Activated CD4-positive, alpha-beta memory T cell treated with anti-CD3 and anti-CD28 coated beads for 36 hours (primary cell): ENCODE data around the gene CDHR2. TPM values are rescaled to one million over a fixed set of nuclear protein-coding genes. Genes with fewer than 3 reads are reported as not detected.
A peak's percentile ranks its signal among the peaks of the same experiment; 100 is the strongest.

Experiments
- CTCF ChIA-PET: fragments of 350-600 bp; sonication (Branson Sonifier 250); formaldehyde crosslinking; loops from one replicate; lab custom pipeline; 2021; ENCODE audit warnings: antibody characterized with exemption, inconsistent platforms; lab: Charles Lee
- POLR2A ChIA-PET: fragments of 350-600 bp; sonication (Branson Sonifier 250); formaldehyde crosslinking; loops from one replicate; lab custom pipeline; 2021; ENCODE audit warnings: antibody characterized with exemption; lab: Charles Lee
- DNase-seq: peaks from one replicate; pipeline ENCODE4 v3.0.0-alpha.2; 2020
- H3K27ac Mint-ChIP-seq: one replicate; pipeline ENCODE4 v1.8.0; 2021; ENCODE audit warnings: mixed read lengths
- H3K27me3 Mint-ChIP-seq: one replicate; pipeline ENCODE4 v1.8.0; 2021; ENCODE audit warnings: mixed read lengths
- H3K36me3 Mint-ChIP-seq: one replicate; pipeline ENCODE4 v1.8.0; 2021; ENCODE audit warnings: mixed read lengths
- H3K4me1 Mint-ChIP-seq: one replicate; pipeline ENCODE4 v1.8.0; 2021; ENCODE audit warnings: low read depth, mixed read lengths
- H3K4me3 Mint-ChIP-seq: one replicate; pipeline ENCODE4 v1.8.0; 2021; ENCODE audit warnings: mild to moderate bottlenecking, mixed read lengths
- H3K9me3 Mint-ChIP-seq: one replicate; pipeline ENCODE4 v1.8.0; 2021; ENCODE audit warnings: mixed read lengths
- intact Hi-C: fragments of 100-400 bp; cut with micrococcal nuclease; formaldehyde crosslinking; loops from one replicate; pipeline ENCODE4 v1.15.1; 2023
- total RNA-seq, 2 experiments: library from RNA; stranded (reverse); gene quantifications; one replicate each; pipeline ENCODE4 v1.2.3, GENCODE V29; 2021

CDHR2 gene
- total RNA-seq, 2 experiments from 2014 or later, result 0.36 to 0.38 TPM

DNA sequence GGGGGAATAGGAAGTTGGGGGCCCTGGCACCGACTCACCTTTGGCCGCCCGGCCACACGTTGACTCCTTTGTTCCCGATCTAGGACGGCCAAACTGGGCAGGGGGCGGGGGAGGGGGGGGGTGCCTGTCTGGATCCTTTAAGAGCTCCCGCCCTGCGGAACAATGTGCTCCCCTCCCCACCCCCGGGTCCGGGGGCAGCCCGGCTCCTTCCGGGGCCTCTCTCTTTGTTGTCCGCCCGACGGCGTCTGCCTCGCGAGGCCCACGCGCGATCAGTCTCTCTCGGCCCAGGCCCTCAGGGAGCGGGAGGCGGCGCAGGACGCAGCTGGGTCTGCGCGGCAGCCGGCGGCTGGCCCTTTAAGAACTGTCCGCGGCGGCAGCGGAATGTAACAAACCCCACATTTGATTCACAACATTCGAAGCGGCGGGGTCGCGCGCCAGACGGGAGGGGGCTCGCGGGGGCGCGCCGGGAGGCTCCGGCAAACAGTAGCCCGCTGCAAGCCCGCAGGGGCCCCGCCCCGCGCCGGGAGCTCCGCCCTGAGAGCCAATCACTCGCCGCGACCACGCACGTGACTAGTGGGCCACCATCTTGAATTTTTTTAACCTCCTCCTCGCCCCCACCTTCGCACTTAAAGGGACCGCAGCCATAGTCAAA lies 12.1 kb upstream of the CDHR2 start, which contains the start of gene RNF44:
RNF44 (minus strand) TSS at position 501 of the 652 bp plus-strand sequence. CDS start 4,930 bp downstream, outside the sequence.
- peak within 1 kb of the TSS; percentile 92 for H3K4me3 Mint-ChIP-seq
- DNase-seq, result peak; percentile 99
- CTCF ChIA-PET, result interaction anchor here (1.3 to 4.2 kb wide), 5 partner anchors 37 to 773 kb away, joined by 3 to 33 read pairs (median 6); partner anchors contain the start of genes CLTB and FAF2
- H3K27me3 Mint-ChIP-seq, result no peaks in the 10 kb centered on the region
- peaks cover 8% of the 10 kb centered on the region for H3K36me3 Mint-ChIP-seq
- intact Hi-C loops, result loop anchor here (1.0 to 10.0 kb wide), 10 partner anchors 89 to 1042 kb away; partner anchors contain the start of genes CLTB, FAF2, GRK6 and HRH2
- H3K27ac Mint-ChIP-seq, result peak within 1 kb of the TSS; percentile 97
- H3K9me3 Mint-ChIP-seq, result no peaks in the 10 kb centered on the region
- POLR2A ChIA-PET, result interaction anchor here (0.6 to 1.9 kb wide), 9 partner anchors 10 to 890 kb away, joined by 3 to 12 read pairs (median 5); partner anchors contain the start of genes CLTB, FAF2, GRK6 and HIGD2A
- H3K4me1 Mint-ChIP-seq, result peaks cover 58% of the 10 kb centered on the region

DNA sequence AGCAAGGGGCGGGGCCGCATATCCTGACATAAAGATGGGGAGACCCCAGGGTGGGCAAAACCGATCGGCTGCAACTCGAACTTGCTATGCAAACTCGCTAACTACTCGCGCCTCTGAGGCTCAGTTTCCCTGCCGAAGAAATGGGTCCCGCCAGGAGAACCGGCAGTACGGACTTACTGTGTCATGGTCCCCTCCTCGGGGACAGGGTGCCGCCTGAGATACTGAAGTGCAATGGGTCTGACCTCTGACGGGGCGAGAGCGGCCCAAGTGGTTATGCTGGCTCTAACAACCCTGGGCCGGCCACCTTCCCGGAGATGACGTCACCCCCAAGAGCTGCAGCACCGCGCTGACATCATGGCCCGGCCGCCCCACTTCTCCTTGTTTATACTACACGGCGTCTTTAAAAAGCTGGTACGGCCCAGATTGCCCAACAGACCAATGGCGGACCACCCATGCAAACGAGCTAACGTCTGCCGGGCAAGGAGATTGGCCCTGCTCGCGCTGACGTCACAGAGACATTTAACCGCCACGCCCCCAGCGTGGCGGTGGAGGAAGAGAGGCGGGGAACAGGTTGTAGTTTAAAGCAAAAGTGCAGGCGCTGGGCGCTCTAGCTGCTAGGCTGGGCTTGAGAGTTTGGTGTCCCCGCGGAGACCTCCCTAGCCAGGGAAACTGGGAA lies 11.4 kb upstream of the CDHR2 start:
- intact Hi-C loops, result loop anchor here (1.0 to 10.0 kb wide), 10 partner anchors 89 to 1043 kb away; partner anchors contain the start of genes CLTB, FAF2, GRK6 and HRH2
- POLR2A ChIA-PET, result interaction anchor here (0.6 to 1.9 kb wide), 10 partner anchors 9 to 889 kb away, joined by 3 to 12 read pairs (median 4); partner anchors contain the start of genes CLTB, FAF2, GRK6 and HIGD2A
- CTCF ChIA-PET, result interaction anchor here (1.0 to 4.2 kb wide), 7 partner anchors 13 to 772 kb away, joined by 3 to 33 read pairs (median 4); partner anchors contain the start of genes CLTB and FAF2
- peak; percentile 99 for DNase-seq
- peaks cover 62% of the 10 kb centered on the region for H3K4me1 Mint-ChIP-seq
- no peaks in the 10 kb centered on the region for H3K9me3 Mint-ChIP-seq
- H3K27ac Mint-ChIP-seq, result peak overlapping the region; percentile 97
- no peaks in the 10 kb centered on the region for H3K27me3 Mint-ChIP-seq
- H3K36me3 Mint-ChIP-seq, result peaks cover 8% of the 10 kb centered on the region
- peak overlapping the region; percentile 92 for H3K4me3 Mint-ChIP-seq

DNA sequence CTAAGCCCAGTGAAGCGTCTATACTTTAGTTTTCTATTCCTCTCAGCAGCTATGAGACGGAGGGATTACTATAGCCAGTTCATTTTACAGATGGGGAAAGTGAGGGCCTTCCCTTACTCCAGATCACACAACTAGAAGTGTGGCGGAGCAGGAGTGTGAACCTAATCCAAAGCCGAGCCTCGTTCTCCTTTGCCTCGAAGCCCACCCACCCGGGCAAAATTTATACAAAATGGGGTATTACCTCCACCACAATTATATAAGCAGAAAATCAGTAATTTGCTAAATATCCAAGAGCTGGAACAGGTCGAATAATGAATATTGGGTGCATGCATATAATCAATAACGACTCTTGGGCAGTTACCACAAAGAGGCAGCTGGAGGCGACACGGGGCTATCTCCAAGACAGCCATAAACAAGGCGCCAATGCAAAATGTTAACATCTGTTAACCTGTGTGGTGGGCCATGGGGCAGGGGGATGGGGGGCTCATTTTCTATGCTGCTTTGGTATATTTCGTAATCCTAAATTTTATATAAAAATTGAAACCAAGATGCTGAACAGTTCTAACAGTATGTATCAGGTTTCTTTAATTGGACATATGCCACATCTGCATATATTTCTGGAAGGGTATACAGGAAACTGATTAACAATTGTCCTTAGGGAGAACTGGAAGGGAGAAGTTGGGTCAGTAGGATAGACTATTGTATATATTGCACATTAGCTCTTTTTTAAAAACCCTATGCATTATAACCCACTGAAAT lies 10.7 kb upstream of the CDHR2 start:
- intact Hi-C loops, result loop anchor here (5.0 to 10.0 kb wide), 4 partner anchors 176 to 1044 kb away; partner anchors contain the start of genes HRH2, KIAA1191 and NSD1
- DNase-seq, result no peak
- CTCF ChIA-PET, result interaction anchor here (1.0 to 4.2 kb wide), 6 partner anchors 12 to 771 kb away, joined by 3 to 33 read pairs (median 4); partner anchors contain the start of gene FAF2
- Mint-ChIP-seq H3K9me3 (no peaks in the 10 kb centered on the region), H3K4me3 (peak overlapping the region; percentile 92), H3K36me3 (peaks cover 8% of the 10 kb centered on the region), H3K27me3 (no peaks in the 10 kb centered on the region), H3K4me1 (peaks cover 55% of the 10 kb centered on the region), H3K27ac (peak overlapping the region; percentile 97)
- POLR2A ChIA-PET, result interaction anchor here (0.6 to 1.9 kb wide), 6 partner anchors 12 to 888 kb away, joined by 3 to 12 read pairs (median 5); partner anchors contain the start of genes FAF2, GRK6, HIGD2A and KIAA1191

DNA sequence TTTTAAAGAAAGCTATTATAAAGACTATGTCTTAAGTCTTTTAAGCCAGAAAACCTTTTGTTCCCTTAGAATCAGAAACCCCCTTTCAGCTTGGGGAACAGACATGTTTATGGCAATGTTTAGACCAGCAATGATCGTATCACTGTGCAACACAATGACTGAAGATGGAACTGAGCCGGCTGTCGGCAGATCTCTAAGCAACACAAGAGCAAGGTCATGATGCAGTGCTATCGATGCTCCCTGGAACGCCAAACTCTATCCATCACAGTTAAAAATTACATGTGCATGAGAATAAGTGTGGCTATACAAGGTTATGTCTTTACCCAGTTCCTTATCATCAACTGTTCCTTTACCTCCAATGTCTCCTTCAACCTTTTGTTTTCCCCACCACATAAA lies 10.2 kb upstream of the CDHR2 start:
- DNase-seq, result no peak
- peaks cover 50% of the 10 kb centered on the region for H3K4me1 Mint-ChIP-seq
- H3K4me3 Mint-ChIP-seq, result no peak overlapping the region
- CTCF ChIA-PET, result interaction anchor here (1.0 to 1.2 kb wide), 2 partner anchors 12 to 180 kb away, joined by 4 read pairs; no protein-coding TSS in a partner anchor
- POLR2A ChIA-PET, result no interaction called here
- no peaks in the 10 kb centered on the region for H3K27me3 Mint-ChIP-seq
- no peaks in the 10 kb centered on the region for H3K9me3 Mint-ChIP-seq
- peak overlapping the region; percentile 97 for H3K27ac Mint-ChIP-seq
- H3K36me3 Mint-ChIP-seq, result peaks cover 8% of the 10 kb centered on the region
- intact Hi-C loops, result loop anchor here (5.0 to 10.0 kb wide), 4 partner anchors 177 to 1044 kb away; partner anchors contain the start of genes HRH2, KIAA1191 and NSD1

DNA sequence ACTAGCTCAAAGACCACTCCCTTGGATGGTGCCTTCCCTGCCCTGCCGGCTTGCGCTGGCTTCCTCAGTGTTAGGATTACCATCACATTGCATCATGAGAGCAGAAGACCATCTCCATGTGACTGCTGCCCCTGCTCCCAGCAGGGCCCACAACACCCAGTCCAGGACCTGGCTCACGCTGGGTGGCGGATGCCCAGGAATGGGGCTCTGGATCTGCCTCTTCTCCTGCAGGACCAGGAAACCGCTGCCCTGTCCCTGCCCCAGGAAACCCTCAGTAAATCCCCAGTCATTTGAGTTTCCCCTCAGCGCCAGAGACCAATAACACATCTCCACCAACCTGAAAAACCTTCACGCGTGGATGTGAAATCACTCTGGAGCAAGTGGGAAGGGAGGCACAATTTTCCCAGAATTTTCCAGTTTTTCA lies 8.7 kb upstream of the CDHR2 start:
- peaks cover 4% of the 10 kb centered on the region for H3K36me3 Mint-ChIP-seq
- intact Hi-C loops, result no loop called here
- no peak overlapping the region for H3K4me3 Mint-ChIP-seq
- no peaks in the 10 kb centered on the region for H3K9me3 Mint-ChIP-seq
- CTCF ChIA-PET, result interaction anchor here (0.8 kb wide), 1 partner anchor 120 kb away, joined by 3 read pairs; no protein-coding TSS in a partner anchor
- no peak for DNase-seq
- no peaks in the 10 kb centered on the region for H3K27me3 Mint-ChIP-seq
- POLR2A ChIA-PET, result no interaction called here
- peak overlapping the region; percentile 95 for H3K27ac Mint-ChIP-seq
- H3K4me1 Mint-ChIP-seq, result peaks cover 48% of the 10 kb centered on the region

DNA sequence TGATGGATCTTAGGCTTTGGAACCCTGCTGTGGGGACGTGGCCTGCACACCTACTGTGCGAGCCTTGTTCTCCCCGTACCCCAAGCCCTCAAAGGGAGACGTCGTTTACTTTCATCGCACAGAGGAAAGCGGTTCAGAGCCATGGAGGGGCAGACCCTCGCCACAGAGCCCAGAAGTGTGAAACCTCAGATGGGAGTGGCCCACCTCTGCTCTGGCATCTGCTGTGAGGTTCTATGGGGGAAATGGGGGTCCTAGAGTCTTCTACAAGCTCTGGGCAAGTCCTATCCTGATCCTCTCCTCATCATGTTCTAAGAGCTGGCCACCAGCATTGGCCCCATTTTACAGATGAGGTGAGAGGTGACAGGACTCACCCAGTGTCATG lies 8.2 kb upstream of the CDHR2 start:
- intact Hi-C loops, result no loop called here
- DNase-seq, result no peak

DNA sequence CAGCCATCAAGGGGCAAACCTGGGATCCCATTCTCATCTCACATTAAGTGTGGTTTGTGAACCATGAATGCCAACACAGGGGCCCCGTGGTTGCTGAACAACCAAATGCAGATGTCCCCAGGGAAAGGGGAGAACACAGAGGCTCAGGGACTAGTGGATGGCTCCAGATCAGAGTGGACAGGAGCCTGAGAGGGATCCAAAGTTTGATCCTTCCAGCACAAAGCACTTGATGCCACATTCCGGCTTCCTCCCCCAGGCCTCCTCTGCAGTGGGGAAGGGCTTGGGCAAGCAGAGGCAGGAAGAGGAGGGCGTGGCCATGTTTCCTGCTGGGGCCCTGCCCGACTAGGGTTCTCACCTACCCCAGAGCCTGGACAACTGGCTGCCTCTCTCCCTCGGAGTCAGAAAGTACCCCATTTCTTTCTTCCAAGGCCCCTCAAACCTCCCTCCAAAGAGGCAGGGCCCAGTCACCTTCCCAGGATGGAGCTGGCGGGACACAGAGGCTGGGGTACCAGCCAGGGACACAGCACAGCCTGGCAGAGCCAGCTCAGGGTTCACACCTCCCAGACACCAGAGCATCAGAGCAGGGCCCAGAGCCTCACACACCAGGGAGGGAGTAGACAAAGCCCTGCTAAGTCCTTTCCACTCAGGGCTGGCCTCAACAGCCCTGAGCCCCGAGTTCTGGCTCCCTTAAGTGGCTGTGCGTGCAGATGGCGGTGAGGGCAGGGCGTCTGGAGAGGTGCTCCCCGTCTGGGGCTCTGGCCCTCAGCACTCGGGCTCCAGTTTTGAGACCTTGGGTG lies 7.6 kb upstream of the CDHR2 start:
- Mint-ChIP-seq H3K4me1 (peaks cover 56% of the 10 kb centered on the region), H3K36me3 (no peaks in the 10 kb centered on the region), H3K27me3 (no peaks in the 10 kb centered on the region), H3K9me3 (no peaks in the 10 kb centered on the region), H3K27ac (peak overlapping the region; percentile 95), H3K4me3 (peak overlapping the region; percentile 83)
- peak; percentile 81 for DNase-seq
- intact Hi-C loops, result no loop called here
- POLR2A ChIA-PET, result interaction anchor here (2.2 kb wide), 1 partner anchor 94 kb away, joined by 13 read pairs; the partner anchor contains the start of gene FAF2
- CTCF ChIA-PET, result no interaction called here

More for the DNA sequence above, 8.2 kb upstream of the CDHR2 start:
- Mint-ChIP-seq H3K27me3 (no peaks in the 10 kb centered on the region), H3K27ac (peak overlapping the region; percentile 95), H3K4me1 (peaks cover 52% of the 10 kb centered on the region), H3K9me3 (no peaks in the 10 kb centered on the region), H3K36me3 (peaks cover 2% of the 10 kb centered on the region), H3K4me3 (peak overlapping the region; percentile 83)
- ChIA-PET CTCF (no interaction called here), POLR2A (no interaction called here)

DNA sequence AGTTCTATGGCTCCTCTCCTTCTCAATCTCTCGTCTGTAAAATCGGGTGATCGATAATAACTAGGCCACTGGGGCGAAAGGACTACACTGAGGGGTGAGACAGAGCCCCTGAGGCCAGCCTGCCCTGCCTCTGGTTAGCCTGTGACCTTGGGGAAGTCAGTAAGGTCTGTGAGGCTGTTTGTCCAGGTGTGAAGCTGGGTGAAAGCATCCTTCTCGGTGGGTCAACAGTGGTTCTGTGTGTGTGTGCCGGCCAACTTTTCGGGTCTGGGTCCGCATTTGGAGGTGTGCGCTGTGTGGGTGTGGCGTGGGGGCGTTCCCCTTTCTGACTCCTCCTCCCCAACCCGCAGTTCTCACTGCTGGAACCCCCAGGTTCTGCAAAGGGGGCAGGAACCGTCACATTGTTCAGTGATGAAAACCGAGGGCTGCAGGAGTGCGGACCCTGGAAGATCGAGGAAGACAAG lies 7.0 kb upstream of the CDHR2 start:
- H3K36me3 Mint-ChIP-seq, result no peaks in the 10 kb centered on the region
- POLR2A ChIA-PET, result interaction anchor here (1.0 to 2.3 kb wide), 4 partner anchors 8 to 126 kb away, joined by 4 to 20 read pairs (median 13); partner anchors contain the start of genes CLTB and FAF2

DNA sequence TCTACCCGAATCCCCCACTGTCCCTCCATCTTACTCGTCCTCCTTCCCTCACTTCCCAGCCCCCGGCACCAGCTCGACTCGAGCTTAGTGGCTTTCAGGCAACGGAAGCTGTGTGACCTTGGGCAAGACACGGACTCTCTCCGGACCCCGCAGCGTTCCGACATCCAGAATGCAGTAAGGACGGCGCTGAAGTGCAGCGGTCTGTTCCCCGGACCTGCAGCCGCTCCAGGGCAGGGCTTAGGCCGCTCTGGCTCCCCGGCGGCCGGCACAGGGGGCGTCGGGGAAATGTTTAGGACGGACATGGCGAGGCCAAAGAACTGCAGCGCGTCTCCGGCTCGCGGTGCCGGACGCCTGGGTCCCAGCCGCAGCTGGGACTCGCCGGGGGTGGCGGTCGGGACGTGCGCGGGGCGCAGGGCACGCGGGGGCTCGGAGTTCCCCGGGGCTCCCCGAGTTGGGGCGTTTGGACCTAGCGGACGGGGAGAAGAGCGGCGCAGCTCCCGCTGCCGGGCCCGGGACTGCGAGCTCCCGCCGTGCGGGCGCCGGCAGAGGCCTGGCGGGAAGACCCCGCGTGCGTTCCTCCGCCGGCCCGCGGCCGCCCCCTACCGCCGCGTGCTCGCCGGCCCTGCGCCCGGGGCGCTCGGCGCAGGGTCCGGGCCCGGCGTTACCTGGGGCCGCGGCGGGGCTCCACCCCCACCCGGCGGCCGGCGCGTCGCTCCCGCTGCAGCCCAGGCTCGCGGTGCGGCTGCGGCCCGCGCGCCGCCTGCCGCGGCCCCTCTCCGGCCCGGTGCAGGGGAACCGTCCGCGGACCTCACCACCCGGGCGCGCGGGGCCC lies 6.3 kb upstream of the CDHR2 start:
- no peaks in the 10 kb centered on the region for H3K9me3 Mint-ChIP-seq
- CTCF ChIA-PET, result interaction anchor here (0.7 to 2.5 kb wide), 12 partner anchors 10 to 136 kb away, joined by 3 to 34 read pairs (median 4); partner anchors contain the start of genes CLTB and FAF2
- H3K27me3 Mint-ChIP-seq, result no peaks in the 10 kb centered on the region
- POLR2A ChIA-PET, result interaction anchor here (0.6 to 2.3 kb wide), 7 partner anchors 8 to 454 kb away, joined by 3 to 20 read pairs (median 6); partner anchors contain the start of genes CLTB and FAF2
- no peaks in the 10 kb centered on the region for H3K36me3 Mint-ChIP-seq
- peak; percentile 42 for DNase-seq
- H3K27ac Mint-ChIP-seq, result peak overlapping the region; percentile 95
- H3K4me3 Mint-ChIP-seq, result peak overlapping the region; percentile 92
- intact Hi-C loops, result no loop called here
- peaks cover 61% of the 10 kb centered on the region for H3K4me1 Mint-ChIP-seq

More for the DNA sequence above, 7.0 kb upstream of the CDHR2 start:
- H3K4me3 Mint-ChIP-seq, result peak overlapping the region; percentile 83
- intact Hi-C loops, result no loop called here
- H3K27me3 Mint-ChIP-seq, result no peaks in the 10 kb centered on the region
- no peaks in the 10 kb centered on the region for H3K9me3 Mint-ChIP-seq
- CTCF ChIA-PET, result interaction anchor here (0.7 to 2.5 kb wide), 7 partner anchors 9 to 135 kb away, joined by 3 to 34 read pairs (median 7); partner anchors contain the start of genes CLTB and FAF2
- H3K4me1 Mint-ChIP-seq, result peaks cover 56% of the 10 kb centered on the region
- H3K27ac Mint-ChIP-seq, result peak overlapping the region; percentile 95
- peak; percentile 79 for DNase-seq
